ENCODE results near the gene LY6G6D. TPM values are rescaled to one million over a fixed set of nuclear protein-coding genes. Genes with fewer than 3 reads are reported as not detected.

LY6G6D gene
- total and polyA plus RNA-seq, 2 of the 13 experiments (the other 11 are each of a cell fraction or from before 2014, with no cell fraction given), result not detected

GRCh38 chr6:31765910-31766794 lies 51.0 kb downstream of the LY6G6D start (continued):
- TF ChIP-seq, protein P1, sequence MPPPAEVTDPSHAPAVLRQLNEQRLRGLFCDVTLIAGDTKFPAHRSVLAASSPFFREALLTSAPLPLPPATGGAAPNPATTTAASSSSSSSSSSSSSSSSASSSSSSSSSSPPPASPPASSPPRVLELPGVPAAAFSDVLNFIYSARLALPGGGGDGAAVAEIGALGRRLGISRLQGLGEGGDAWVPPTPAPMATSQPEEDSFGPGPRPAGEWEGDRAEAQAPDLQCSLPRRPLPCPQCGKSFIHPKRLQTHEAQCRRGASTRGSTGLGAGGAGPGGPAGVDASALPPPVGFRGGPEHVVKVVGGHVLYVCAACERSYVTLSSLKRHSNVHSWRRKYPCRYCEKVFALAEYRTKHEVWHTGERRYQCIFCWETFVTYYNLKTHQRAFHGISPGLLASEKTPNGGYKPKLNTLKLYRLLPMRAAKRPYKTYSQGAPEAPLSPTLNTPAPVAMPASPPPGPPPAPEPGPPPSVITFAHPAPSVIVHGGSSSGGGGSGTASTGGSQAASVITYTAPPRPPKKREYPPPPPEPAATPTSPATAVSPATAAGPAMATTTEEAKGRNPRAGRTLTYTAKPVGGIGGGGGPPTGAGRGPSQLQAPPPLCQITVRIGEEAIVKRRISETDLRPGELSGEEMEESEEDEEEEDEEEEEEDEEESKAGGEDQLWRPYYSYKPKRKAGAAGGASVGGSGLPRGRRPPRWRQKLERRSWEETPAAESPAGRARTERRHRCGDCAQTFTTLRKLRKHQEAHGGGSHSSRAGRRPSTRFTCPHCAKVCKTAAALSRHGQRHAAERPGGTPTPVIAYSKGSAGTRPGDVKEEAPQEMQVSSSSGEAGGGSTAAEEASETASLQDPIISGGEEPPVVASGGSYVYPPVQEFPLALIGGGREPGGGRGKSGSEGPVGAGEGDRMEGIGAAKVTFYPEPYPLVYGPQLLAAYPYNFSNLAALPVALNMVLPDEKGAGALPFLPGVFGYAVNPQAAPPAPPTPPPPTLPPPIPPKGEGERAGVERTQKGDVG (CRISPR knock-in tag; IDR thresholded peaks at IDR 0.05; ENCODE audit: borderline replicate concordance), result no peak
- TF ChIP-seq, protein P2, sequence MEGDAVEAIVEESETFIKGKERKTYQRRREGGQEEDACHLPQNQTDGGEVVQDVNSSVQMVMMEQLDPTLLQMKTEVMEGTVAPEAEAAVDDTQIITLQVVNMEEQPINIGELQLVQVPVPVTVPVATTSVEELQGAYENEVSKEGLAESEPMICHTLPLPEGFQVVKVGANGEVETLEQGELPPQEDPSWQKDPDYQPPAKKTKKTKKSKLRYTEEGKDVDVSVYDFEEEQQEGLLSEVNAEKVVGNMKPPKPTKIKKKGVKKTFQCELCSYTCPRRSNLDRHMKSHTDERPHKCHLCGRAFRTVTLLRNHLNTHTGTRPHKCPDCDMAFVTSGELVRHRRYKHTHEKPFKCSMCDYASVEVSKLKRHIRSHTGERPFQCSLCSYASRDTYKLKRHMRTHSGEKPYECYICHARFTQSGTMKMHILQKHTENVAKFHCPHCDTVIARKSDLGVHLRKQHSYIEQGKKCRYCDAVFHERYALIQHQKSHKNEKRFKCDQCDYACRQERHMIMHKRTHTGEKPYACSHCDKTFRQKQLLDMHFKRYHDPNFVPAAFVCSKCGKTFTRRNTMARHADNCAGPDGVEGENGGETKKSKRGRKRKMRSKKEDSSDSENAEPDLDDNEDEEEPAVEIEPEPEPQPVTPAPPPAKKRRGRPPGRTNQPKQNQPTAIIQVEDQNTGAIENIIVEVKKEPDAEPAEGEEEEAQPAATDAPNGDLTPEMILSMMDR (CRISPR knock-in tag; IDR thresholded peaks at IDR 0.05), result peak; percentile 45
- no peak for TF ChIP-seq HNRNPL (IDR thresholded peaks at IDR 0.05; ENCODE audit: low read depth, low read length)
- TF ChIP-seq E2F5 (CRISPR knock-in tag; conservative IDR thresholded peaks at IDR 0.05), result no peak
- no peak for TF ChIP-seq SKIL (CRISPR knock-in tag; IDR thresholded peaks at IDR 0.05; ENCODE audit: borderline replicate concordance)
- TF ChIP-seq CREB1 (IDR thresholded peaks at IDR 0.05), result peak; percentile 33; the same call in 1 of the 2 replicates
- no peak for TF ChIP-seq CREB1 (CRISPR knock-in tag; IDR thresholded peaks at IDR 0.05)
- peak; percentile 85 for TF ChIP-seq IKZF4 (CRISPR knock-in tag; IDR thresholded peaks at IDR 0.05; ENCODE audit: borderline replicate concordance, low read depth, not compliant biosample characterization)
- peak; percentile 73; the same call in 1 of the 2 replicates for TF ChIP-seq YEATS2 (CRISPR knock-in tag; IDR thresholded peaks at IDR 0.05; ENCODE audit: borderline replicate concordance)
- TF ChIP-seq JARID2 (CRISPR knock-in tag; IDR thresholded peaks at IDR 0.05; ENCODE audit: insufficient replicate concordance), result no peak
- no peak for TF ChIP-seq NFE2L2 (IDR thresholded peaks at IDR 0.05; ENCODE audit: low read length)
- peak; percentile 44 for TF ChIP-seq RXRA (CRISPR knock-in tag; IDR thresholded peaks at IDR 0.05)
- peak; percentile 74; the same call in 1 of the 2 replicates for TF ChIP-seq GATA4 (IDR thresholded peaks at IDR 0.05; ENCODE audit: borderline replicate concordance, low read depth)
- 0 out of 2 replicates have a peak, but pooled peaks have one; percentile 59 for TF ChIP-seq ZNF839 (CRISPR knock-in tag; IDR thresholded peaks at IDR 0.05; ENCODE audit: borderline replicate concordance)
- TF ChIP-seq, protein P3, sequence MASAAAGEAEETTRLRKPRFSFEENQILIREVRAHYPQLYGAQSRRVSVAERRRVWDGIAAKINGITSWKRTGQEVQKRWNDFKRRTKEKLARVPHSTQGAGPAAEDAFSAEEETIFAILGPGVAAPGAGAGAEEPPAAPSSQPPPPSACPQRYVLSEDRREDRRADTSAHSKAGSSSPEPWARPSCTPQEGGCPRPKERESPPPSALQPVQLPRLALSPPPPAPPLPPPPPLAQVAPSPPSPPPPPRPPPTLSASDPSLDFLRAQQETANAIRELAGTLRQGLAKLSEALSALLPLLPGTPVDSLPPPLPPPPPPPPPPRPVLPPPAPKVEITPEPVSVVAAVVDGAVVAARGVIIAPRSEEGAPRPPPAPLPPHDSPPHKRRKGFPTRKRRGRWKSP (CRISPR knock-in tag; IDR thresholded peaks at IDR 0.05), result 0 out of 2 replicates have a peak, but pooled peaks have one; percentile 49

Measured in HepG2 (cell line).